NCI-H1436 treated with DMSO at 0.1 percent for 48 hours (cell line): Measurements from ENCODE around the gene DGCR8.
A peak's percentile ranks its signal among the peaks of the same experiment; 100 is the strongest.
"Not testable (repeated sequence)": the region's sequence is repeated elsewhere in the genome, so short reads cannot be mapped to it uniquely, and the experiment has no call there.

ENCODE experiments used
- DNase-seq: peaks from one replicate; lab custom pipeline; 2025; lab: John Stamatoyannopoulos, UW

Gene DGCR8

DNA sequence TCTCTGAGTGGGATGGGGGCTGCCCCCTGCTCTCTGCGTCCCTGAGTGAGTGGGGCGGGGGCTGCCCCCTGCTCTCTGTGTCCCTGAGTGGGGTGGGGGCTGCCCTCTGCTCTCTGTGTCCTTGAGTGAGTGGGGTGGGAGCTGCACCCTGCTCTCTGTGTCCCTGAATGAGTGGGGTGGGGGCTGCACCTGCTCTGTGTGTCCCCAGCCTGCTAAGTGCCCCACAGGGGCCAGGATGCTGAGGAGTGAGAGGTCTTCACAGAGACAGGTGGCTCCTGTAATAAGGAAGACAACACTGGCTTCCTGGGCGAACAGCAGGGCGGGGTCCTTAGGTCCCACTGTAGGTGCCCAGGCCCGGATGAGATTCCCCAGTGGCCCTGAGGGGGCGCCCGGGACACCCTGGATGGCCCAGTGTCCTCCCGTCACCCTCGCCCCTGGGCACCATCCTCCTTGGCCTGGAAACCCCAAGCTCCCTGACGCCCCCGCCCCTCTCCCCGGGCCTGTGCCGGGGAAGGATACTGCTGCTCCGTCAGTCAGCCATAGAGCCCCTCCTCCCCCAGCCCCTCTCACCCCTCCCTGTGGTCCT lies 74.7 kb downstream of the DGCR8 start:
- no peak for DNase-seq

DNA sequence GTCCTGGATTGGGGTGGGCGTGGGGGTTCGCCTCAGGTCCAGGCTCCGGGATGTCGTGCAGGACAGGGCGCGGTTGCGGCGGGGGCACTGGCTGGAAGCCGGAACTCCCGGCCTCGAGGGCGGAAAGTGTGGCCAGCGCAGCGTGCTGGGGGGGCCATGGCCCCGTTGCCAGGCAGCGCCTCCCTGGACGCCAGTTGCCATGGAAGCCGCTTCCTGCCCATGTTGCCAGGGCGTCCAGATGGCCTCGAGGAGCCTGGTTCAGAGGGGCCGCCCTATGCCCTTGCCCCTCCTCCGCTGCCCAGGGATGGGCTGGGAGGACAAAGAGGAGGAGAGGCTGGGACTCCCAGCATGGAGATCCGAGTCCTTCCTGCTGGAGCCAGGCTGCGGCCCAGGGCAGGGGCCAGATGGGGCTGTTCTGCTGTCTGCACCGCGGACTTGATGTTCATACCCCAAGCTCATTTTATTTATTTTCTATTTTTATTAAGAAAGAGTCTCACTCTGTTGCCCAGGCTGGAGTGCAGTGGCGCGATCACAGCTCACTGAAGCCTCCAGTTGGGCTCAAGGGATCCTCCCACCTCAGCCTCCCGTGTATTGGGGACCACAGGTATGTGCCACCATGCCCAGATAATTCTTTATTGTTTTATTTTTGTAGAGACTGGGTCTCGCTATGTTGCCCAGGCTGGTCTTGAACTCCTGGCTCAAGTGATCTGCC lies 75.4 kb downstream of the DGCR8 start:
- peak; percentile 44 for DNase-seq

DNA sequence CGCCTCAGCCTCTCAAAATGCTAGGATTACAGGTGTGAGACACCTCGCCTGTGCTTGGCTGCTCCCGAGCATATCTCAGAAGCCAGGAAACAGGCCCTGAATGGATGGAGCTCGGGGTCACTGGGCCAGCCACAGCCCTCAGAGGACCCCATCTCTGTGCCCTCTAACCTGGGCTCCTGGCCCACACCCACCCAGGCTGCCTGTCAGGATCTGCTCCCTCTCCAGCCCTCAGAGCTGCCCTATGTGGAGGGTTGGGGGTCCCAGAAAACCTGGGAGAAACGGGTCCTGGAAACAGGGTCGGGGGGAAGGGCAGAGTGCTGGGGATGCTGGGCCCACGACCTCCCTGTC lies 76.0 kb downstream of the DGCR8 start:
- no peak for DNase-seq

DNA sequence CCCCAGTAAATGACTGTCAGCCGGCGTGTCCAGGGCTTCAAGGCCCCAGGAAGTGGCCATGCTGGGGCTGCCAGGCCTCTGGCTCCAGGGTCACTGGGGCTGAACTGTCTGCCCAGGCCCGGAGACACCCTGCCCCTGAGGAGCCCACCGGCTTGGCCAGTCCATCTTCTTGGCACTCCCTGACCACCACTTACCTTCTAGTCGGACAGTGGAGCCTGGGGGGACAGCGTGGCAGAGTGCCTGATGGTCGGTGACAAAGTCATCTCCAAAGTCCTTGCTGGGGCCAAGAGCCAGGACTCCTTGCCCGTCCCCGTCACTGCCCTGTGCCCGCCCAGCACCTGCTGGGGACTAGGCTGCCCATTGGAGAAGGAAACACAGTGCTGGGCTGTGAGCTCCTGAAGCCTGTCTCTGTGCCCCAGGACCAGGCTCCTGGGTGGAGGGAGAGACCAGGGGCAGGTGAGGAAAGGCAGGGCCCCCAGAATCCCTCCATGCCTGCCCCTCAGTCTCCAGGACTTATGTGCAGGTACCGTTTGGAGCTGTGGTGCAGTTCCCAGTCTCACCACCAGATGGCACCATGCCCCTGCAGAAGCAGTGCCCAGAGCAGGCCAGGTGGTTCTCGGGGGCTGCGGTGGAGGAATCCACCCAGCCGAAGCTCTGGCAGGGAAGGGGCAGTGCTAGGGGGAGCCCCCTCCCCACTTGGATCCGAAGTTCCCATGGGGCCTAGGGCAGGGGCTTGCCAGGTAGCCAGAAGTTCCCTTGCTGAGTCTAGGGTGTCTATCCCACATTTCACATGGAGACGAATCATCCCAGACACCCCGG lies 76.8 kb downstream of the DGCR8 start:
- DNase-seq: no peak

DNA sequence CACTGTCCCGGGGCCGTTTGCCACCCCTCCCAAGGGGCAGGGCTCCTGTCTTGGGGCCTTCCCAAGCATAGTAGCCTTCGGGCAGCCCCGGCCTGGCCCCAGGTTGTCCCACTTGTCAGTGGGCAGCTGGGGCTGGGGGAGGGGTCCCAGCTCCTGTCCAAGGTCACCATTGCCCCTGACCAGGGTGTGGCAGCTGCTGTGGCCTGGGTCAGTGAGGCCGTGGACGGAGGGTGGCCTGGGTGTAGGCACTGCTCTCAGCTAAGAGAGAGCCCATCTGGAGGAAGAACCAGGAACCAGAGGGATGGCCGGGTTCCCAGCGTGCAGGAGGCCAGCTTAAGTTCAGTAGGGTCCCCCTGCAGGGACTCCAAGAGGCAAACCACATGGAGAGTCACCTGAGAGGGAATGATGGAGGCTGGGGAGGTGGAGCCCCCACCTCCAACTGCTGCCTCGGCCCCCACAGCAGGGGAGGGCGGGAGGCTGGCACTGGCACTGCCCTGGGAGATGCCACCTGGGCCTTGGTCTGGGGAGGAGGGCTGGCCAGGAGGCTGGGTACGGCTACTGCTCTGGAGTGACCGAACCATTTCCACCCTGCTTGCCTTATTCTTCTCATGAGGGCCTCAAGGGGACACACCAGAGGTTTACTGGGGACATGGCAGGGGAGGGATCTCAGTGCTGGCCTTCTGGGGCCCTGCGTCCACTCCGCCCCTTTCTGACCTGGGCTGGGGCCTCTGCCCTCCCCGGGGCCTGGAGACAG lies 77.6 kb downstream of the DGCR8 start:
- no peak for DNase-seq

DNA sequence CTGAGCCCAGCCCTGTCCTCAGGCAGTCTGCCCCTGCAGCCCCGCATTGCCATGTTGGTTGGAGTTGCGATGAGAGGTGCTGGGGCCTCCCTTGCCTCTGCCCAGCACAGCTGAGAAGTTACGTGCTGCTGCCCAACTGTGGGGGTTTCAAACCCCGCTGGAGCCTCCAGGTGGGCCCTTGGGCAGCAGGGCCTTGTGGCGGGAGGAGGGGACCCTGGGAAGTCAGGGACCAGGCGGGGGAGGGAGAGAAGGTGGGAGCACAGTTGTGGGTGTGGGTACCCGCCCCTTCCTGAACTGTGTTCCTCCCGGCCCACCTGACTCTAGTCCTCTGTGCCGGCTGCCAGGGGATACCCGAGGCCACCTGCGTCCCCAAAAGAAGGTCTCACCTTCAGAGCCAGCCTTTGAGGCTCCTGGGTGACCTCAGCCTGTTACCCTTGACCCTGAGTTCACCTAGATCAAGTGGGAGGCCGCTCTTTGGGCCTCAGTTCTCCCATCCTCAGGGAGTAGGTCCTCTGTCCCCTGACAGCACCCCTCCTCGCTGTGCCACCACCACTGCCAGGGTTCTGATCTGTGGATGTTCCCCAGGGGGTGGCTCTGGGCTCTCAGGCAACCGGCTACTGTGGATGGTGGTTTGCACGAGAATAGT lies 78.5 kb downstream of the DGCR8 start:
- DNase-seq: no peak

DNA sequence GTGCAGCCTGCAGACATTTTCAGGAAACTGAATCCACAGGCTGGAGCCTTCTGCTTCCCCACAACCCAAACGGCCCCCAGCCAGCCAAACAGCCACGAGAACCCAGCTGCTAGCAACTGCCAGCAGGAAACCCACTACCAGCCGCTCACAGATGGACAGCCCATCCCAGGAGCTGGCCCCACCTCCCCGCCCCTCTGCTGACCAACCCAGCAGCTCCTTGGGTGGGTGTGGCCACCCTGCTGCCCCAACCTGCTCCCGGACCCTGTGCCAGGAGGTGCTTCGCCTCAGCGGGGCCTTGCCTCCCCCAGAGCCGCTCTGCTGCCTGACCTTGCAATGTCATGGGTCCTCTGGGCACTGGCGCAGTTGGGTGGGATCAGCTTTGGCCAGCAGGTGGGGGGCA lies 79.0 kb downstream of the DGCR8 start:
- DNase-seq: no peak

DNA sequence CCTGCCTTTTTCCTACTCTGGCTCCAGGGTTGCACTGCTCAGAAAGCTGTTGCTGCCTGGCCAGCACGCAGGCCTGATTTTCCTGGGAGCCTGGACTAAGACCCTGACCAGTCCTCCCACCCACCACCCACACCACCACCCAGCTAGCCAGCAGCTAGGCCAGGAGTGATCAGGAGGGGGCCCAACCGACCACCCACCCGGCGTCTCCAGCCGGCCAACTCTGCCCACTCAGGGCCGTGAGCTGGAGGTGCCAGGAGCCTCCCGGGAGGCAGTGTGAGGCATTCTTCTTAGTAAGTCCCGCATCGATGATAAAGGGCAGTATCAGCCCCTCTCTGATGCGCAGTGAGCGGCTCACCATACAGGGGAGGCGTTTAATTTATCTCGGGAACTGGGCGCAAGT lies 79.5 kb downstream of the DGCR8 start:
- not testable (repeated sequence) for DNase-seq

DNA sequence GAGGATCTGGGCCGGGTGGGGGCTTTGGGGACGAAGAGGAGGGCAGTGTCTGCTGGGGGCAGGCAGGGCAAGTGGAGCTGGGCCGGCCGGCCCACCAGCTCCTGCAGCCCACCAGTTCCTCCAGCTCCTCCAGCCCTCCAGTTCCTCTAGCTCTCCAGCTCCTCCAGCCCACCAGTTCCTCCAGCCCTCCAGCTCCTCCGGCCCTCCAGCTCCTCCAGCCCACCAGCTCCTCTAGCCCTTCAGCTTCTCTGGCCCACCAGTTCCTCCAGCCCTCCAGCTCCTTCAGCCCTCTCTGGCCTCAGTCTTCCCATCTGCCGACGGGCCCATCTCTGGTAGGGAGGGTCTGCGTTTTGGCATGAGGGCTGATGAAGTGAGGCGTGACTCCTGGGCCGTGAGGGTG lies 80.0 kb downstream of the DGCR8 start:
- no peak for DNase-seq
